GM18502 (cell line): ENCODE measurements around the gene TRIM65.
"Not testable (repeated sequence)": the region's sequence is repeated elsewhere in the genome, so short reads cannot be mapped to it uniquely, and the experiment has no call there.

Experiments used
- ATAC-seq: cut with Tn5 transposase; IDR thresholded peaks from one replicate; pipeline ENCODE4 v1.9.1; 2021; ENCODE audit warnings: mild to moderate bottlenecking; ENCODE audit not compliant: unreplicated experiment, poor library complexity

TRIM65 gene

GRCh38 chr17:75855310-75856061, 41.3 kb downstream of the TRIM65 start, which contains the start of gene WBP2:
Gene WBP2, minus strand, starts transcription at chr17:75855335. Its CDS starts 38 bp downstream, at chr17:75855297.
- ATAC-seq: peak; percentile 86

- no peak for ATAC-seq
Observed at GRCh38 chr17:75854881-75855309, 41.9 kb downstream of the TRIM65 start.

GRCh38 chr17:75854101-75854748, 42.5 kb downstream of the TRIM65 start:
- no peak for ATAC-seq

GRCh38 chr17:75853433-75853832, 43.3 kb downstream of the TRIM65 start:
- ATAC-seq: no peak

- not testable (repeated sequence) for ATAC-seq
Observed at GRCh38 chr17:75851693-75851991, 45.1 kb downstream of the TRIM65 start.

- ATAC-seq: no peak
Observed at GRCh38 chr17:75850928-75851692, 45.6 kb downstream of the TRIM65 start.

- no peak for ATAC-seq
Observed at GRCh38 chr17:75849724-75850123, 47.0 kb downstream of the TRIM65 start.

GRCh38 chr17:75849279-75849646, 47.5 kb downstream of the TRIM65 start:
- ATAC-seq: no peak

GRCh38 chr17:75848523-75849278, 48.0 kb downstream of the TRIM65 start:
- ATAC-seq: no peak

GRCh38 chr17:75847614-75848522, 48.9 kb downstream of the TRIM65 start:
- no peak for ATAC-seq

- no peak for ATAC-seq
Observed at GRCh38 chr17:75846692-75847613, 49.8 kb downstream of the TRIM65 start.

GRCh38 chr17:75845933-75846691, 50.6 kb downstream of the TRIM65 start:
- ATAC-seq: no peak

GRCh38 chr17:75845058-75845711, 51.6 kb downstream of the TRIM65 start:
- peak; percentile 72 for ATAC-seq

- ATAC-seq: no peak
Observed at GRCh38 chr17:75844530-75845057, 52.2 kb downstream of the TRIM65 start.

GRCh38 chr17:75843577-75844529, 52.9 kb downstream of the TRIM65 start, which contains the start of gene UNC13D:
Gene UNC13D, minus strand, starts transcription at chr17:75844404. Its CDS starts 67 bp downstream, at chr17:75844337.
- peak; percentile 33 for ATAC-seq
